Adrenal gland (tissue), 5 donors: ENCODE measurements around the gene ENTREP3.

Source experiments
- POLR2A ChIP-seq, 2 donors: fragments of 450-650 bp; IDR thresholded peaks; one replicate each; pipeline ENCODE4 v1.6.1; 2017; ENCODE audit warnings: antibody characterized with exemption in 2 of 2, mild to moderate bottlenecking in 2 of 2, moderate library complexity in 1 of 2
- TF ChIP-seq, protein P1 (sequence below), 6 experiments: fragments of 450-650 bp in 4 of 6; fragments of 200-600 bp in 2 of 6; sonication (generic) in 1 of 6; IDR thresholded peaks; 1 replicate in 5 of 6; 2 replicates in 1 of 6; pipeline versions ENCODE4 v1.5.1 to v1.8.0; 2016 to 2021; ENCODE audit warnings: antibody characterized with exemption in 6 of 6, mild to moderate bottlenecking in 2 of 6, moderate library complexity in 1 of 6
- donor health status: DM: no; HTN: no; CAD: no.

DNA sequence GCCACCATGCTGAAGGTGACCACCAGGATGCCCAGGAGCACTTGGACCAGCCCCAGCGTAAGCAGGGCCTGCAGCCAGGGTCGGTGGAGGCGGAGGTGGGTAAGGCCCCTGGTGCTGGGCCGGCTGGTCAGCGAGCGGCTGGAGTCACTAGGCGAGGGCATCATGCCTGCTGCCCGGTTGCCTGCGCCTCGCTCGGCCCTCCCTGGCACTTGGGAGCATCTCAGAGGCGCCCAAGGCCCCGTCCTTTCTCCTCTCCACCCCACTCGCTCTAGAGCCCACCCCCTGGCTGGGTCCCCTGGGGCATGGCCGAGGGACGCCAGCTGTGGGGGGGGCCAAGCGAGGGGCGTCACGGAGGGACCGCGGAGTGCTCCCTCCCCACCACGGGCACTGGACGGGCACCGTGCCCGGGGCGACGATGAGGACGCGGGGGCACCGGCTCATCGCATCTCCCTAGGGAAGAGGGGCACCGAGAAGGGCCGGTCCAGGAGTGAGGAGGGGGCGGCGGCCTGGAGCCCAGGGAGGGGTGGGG is 505 bp downstream of the ENTREP3 start:
- TF ChIP-seq, protein P1, sequence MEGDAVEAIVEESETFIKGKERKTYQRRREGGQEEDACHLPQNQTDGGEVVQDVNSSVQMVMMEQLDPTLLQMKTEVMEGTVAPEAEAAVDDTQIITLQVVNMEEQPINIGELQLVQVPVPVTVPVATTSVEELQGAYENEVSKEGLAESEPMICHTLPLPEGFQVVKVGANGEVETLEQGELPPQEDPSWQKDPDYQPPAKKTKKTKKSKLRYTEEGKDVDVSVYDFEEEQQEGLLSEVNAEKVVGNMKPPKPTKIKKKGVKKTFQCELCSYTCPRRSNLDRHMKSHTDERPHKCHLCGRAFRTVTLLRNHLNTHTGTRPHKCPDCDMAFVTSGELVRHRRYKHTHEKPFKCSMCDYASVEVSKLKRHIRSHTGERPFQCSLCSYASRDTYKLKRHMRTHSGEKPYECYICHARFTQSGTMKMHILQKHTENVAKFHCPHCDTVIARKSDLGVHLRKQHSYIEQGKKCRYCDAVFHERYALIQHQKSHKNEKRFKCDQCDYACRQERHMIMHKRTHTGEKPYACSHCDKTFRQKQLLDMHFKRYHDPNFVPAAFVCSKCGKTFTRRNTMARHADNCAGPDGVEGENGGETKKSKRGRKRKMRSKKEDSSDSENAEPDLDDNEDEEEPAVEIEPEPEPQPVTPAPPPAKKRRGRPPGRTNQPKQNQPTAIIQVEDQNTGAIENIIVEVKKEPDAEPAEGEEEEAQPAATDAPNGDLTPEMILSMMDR (IDR thresholded peaks at IDR 0.05), result no peak
- no peak for TF ChIP-seq POLR2A (IDR thresholded peaks at IDR 0.05)
